HG03442 (cell line): ENCODE data around the gene SPNS2.

Experiments
- ATAC-seq: cut with Tn5 transposase; IDR thresholded peaks from one replicate; pipeline ENCODE4 v1.9.1; 2021; ENCODE audit warnings: mild to moderate bottlenecking, moderate library complexity; ENCODE audit not compliant: unreplicated experiment

The SPNS2 gene, protein sequence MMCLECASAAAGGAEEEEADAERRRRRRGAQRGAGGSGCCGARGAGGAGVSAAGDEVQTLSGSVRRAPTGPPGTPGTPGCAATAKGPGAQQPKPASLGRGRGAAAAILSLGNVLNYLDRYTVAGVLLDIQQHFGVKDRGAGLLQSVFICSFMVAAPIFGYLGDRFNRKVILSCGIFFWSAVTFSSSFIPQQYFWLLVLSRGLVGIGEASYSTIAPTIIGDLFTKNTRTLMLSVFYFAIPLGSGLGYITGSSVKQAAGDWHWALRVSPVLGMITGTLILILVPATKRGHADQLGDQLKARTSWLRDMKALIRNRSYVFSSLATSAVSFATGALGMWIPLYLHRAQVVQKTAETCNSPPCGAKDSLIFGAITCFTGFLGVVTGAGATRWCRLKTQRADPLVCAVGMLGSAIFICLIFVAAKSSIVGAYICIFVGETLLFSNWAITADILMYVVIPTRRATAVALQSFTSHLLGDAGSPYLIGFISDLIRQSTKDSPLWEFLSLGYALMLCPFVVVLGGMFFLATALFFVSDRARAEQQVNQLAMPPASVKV

DNA sequence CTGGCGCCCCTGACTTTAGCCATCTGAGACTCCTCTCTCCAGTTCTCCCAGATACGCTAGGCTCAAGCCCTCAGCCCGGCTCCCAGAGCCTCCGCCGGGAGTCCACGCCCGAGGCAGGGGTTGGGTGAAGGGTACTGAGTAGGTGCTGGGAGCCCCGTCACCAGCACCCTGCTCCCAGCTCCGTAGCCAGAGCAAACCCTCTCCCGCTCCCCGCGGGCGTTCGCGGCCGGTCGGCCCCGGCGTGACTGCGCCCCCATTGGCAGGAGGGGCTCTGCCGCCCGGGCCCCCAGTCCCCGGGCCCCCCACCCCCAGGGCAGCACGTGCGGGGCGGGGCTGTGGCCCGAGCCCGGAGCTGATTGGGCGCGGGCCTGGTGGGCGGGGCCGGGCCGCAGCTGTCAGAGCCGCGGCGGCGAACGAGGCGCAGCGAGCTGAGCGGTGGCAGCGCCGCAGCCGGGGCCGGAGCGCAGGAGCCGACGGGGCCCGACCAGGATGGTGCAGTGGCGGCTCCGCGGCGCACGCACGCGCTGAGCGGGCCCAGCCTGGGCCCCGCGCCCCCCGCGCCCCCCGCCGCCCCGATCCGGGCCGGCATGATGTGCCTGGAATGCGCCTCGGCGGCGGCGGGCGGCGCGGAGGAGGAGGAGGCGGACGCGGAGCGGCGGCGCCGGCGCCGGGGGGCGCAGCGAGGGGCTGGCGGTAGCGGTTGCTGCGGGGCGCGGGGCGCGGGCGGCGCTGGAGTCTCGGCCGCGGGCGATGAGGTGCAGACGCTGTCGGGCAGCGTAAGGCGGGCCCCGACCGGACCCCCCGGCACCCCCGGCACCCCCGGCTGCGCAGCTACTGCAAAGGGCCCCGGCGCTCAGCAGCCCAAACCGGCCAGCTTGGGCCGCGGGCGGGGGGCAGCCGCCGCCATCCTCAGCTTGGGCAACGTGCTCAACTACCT, at the start of gene SPNS2:
TSS of gene SPNS2 (plus strand) at position 421 of the 937 bp plus-strand sequence. CDS start at position 588, 167 bp downstream.
- peak; percentile 55 for ATAC-seq

DNA sequence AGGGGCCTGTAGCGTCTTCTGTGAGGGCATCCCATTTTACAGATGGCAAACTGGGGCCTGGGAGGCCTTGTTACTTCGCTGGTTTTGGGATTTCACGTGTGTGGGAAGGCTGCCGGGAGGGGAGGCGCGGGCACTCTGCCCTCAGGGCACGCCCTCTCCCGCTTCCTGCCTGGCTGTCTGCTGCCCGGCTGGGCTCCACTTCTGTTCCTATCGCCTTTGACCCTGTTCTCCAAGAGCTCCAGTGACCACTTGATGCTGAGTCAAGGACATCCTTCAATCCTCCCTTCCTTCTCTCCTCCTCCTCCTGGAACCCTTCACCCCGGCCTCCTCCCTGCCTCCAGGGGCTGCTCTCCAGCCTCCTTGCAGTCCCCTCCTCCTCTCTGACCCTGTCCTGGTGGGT, 48.9 kb upstream of the SPNS2 start:
- no peak for ATAC-seq

DNA sequence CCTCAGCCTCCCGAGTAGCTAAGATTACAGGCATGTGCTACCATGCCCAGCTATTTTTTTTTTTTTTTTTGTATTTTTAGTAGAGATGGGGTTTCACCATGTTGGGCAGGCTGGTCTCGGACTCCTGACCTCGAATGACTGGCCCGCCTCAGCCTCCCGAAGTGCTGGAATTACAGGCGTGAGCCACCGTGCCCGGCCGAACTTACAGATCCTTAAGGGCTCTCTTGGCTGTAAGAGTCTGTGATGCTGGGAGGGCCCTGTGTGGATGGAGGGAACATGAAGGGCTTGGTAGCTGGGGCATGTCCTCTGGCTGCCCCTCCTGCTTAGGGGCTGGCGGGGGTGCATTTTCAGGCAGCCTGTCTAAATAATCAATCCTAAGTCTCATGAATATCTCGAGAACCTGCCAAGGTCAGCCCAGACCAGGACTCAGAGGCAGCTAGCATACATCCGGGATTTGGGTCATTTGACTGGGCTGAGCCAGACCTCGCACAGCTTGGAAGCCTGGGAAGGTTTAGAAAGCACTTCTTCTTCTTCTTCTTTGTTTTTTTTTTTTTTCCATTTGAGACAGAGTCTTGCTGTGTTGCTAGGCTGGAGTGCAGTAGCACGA, 47.9 kb upstream of the SPNS2 start:
- no peak for ATAC-seq

- no peak for ATAC-seq
Measured at GRCh38 chr17:4453812-4454591, 44.7 kb upstream of the SPNS2 start.

GRCh38 chr17:4460661-4461060, 38.0 kb upstream of the SPNS2 start:
- no peak for ATAC-seq

DNA sequence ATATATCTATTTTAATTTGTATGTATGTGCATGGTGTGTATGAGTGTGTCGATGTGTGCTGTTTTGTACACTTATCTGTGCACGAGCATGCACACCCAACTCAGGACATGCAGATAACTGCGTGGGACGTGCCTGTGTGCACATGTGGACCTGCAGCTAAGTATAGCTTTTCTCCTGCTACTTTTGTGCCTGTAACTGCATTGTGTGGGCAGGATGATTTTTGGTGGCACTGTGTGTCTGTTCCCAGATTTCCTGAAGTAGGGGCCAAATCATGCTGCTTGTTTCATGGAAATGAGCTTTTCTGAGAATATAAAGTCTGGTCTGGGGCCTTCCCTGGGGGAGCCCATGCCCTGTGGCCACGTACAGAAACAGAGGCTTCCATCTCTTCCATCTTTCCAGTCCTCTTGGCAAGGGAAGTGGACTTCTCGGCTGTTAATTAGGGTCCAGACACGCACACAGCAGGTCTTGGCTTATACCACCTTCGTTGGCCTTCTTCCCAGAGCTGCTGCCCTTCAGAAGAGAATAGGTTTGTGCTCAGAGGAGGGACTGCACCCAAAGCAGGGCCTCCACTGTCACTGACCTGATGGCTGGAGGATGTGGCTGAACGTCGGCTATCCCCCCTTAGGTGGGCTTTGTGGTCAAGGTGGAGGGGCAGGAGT, 34.7 kb upstream of the SPNS2 start:
- ATAC-seq = no peak

DNA sequence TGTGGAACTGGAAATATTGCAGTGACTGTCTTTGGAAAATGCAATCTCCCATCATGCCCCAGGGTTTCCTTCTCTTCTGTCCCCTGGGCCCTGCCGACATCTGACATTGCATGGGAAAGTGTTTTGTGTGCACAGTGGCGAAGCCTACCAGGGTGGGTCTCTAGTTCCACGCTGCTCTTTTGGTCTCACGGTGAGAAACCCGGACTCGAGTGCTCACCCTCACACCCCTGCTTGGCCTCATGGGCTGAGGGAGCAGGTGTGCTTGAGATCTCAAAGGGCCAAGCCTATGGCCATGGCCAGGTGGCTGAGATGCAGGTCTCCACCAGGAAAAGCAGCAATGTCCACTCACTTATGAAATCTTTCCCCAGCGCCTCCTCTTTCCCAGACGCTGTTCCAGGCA, 32.9 kb upstream of the SPNS2 start:
- no peak for ATAC-seq

- ATAC-seq = no peak
Measured at GRCh38 chr17:4467287-4467686, 31.4 kb upstream of the SPNS2 start.

GRCh38 chr17:4469552-4469951, 29.1 kb upstream of the SPNS2 start:
- ATAC-seq = no peak

DNA sequence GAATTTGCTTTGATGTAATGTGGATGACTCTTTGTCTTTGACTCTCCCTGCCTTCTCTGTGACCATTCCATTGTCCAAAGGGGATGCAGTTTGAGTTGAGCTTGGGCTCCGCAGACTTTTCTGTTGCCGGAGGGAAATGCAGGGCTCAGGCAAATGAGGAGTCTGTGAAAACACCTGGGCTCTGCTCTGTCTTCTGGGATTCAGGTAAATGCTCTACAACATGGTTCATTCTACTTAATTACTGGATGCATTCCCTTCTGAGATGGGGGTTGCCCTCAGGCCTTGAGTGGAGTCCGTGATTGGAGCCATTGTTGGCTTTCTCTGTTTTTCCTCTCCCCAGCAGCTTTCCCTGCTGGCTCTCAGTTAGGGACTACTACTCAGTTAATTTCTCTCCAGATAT, 26.4 kb upstream of the SPNS2 start:
- no peak for ATAC-seq

DNA sequence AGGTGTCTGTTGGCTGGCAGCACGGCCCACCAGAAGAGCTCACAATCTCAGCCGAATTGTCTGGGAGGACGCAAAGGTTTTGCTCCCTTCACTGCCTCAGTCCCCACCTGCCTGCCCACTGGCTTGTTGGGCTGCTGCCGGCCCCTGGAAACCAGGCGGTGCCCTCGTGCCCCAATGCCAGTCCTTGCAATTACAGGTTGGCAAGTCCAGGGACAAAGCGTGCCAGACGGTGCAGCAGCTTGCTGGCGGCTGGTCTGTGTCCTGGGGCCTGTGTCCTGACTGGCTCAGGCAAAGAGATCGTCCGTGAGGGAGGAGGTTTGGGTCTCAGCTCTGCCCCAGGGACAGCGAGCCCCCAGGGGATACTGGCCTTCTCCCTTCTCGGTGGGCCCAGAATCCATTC, 24.6 kb upstream of the SPNS2 start:
- no peak for ATAC-seq

GRCh38 chr17:4475001-4475400, 23.7 kb upstream of the SPNS2 start:
- ATAC-seq = no peak

DNA sequence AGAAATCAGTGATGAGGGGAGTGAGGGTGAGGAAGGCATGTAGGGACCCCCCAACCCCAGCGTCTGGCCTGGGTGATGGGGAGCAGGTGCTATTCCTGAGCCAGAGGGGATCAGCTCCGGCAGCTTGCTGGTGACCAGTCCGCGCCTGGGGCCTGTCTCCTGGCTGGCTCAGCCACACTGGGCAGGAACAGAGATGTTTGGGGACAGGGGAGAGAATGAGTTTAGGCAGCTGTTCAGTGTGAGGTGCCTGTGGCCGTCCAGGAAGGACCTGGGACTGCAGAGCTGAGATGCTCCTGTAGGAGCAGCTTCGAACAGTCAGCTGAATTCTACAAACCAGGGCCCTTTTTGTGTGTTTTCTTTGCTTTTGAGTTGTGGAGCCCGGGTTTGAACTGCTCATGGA, 23.2 kb upstream of the SPNS2 start:
- ATAC-seq = no peak

DNA sequence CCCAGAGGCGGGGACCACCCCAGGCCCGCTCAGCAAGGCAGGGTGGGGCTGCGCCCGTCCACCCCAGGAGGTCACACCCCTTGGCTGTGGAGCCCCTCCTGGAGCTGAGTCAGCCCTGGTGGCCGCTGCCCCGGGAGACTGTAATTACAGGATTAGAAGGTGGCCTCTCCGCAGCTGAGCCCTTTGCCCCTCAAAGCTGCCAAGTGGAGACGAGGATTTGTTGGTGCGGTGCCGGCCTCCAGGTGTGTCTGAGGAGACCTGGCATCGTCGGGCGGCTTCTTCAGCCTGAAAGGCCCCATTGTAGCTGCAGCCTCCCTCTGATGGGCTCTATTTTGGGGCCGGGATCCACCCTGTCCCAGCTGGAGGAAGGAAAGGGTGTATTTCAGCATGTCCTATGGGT, 22.7 kb upstream of the SPNS2 start:
- no peak for ATAC-seq

DNA sequence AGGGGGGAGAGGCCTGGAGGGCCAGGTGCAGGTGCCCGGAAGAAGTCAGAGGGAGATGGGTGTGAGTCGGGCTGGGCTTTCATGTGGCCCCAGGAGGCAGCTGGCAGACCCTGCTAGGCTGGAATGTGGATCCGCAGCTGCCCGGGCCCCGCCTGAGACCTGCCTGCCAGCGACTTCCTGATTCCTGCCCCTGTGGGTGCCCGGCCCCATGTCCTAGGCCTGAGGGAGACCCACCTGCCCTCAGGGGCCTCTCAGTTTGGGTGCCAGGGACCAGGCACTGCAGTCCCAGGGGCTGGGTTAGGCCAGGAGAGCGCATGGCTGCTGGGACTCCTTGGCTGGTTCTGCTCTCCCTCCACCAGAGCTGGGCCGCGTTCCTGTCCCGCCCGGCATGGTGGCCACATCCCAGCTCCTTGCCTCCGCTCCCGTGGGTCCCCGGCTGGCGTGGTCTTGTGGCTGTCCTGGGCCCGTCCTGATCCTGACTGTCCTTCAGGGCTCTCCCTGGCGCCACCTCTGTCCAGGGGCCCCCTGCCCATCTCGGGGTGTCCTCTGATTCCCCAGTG, 22.1 kb upstream of the SPNS2 start:
- no peak for ATAC-seq

DNA sequence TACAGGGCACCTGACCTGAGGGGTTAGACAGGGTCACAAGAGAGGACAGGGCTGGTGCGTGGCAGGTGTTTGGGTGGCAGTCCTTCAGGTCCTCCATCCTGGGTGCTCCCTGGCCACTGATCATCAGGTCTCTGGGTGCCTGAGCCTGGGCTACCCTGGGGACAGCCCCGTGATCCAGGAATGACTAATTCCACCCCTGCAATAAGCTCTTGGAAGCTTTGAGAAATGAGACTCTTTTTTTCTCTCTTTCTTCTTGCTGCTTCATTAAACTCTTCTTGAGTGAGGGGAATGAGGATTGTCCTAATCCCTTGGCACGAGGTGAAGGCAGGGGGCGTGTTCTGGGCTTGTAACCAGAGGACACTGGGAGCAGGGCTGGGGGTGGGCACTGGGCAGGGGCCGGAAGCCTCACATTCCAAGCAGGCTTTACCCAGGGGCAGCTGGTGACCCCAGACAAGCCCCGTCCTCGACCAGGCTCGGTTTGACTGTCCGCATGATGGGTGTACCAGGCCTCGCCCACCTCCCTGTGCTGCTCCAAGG, 21.4 kb upstream of the SPNS2 start:
- no peak for ATAC-seq

- ATAC-seq = no peak
Measured at GRCh38 chr17:4478318-4478830, 20.3 kb upstream of the SPNS2 start.

DNA sequence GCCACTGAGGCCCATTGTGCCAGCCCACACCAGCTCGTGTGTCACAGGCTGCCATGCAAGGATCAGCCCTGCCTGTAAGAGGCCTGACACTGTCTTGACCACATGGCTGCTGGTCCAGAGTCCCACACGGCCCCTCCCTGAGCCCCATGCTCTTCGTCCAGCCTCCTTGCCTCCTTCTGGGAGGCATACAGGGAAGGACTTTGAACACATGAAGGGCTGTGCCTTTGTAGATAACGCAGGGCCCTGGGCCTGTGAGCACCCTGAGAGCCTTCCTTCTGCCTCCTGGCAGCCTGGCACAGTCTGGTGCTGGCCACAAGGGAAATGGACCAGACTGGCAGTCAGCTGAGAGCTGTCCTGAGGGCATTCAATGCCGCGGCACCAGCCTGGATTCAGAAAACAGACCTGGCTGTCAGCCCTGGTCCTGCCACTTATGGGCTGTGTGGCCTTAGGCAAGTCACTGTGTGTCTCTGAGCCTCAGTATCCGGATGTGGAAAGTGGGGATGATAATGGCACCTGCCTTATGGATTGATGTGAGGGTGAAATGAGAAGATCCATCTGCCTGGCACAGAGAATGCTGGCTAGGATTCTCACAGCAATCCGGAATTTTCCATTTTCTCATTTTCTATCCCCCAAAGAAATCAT, 19.2 kb upstream of the SPNS2 start:
- ATAC-seq = no peak
